OCI-LY3 (cell line): Measurements from ENCODE around the gene SPIN1.

Experiments
- EZH2phosphoT487 ChIP-seq: fragments of 200-600 bp; shearing (Covaris generic); IDR thresholded peaks from 2 replicates; pipeline ENCODE4 v1.6.1; 2018; ENCODE audit warnings: antibody characterized with exemption, mixed run types, low read depth
- TF ChIP-seq, protein P1 (sequence below): fragments of 200-600, 300-600 bp; sonication (generic); IDR thresholded peaks from 2 replicates; pipeline ENCODE4 v1.5.1; 2014; ENCODE audit warnings: antibody characterized with exemption, low read length, low read depth

GRCh38 chr9:88358723-88359122 lies 29.5 kb upstream of the SPIN1 start:
- TF ChIP-seq, protein P1, sequence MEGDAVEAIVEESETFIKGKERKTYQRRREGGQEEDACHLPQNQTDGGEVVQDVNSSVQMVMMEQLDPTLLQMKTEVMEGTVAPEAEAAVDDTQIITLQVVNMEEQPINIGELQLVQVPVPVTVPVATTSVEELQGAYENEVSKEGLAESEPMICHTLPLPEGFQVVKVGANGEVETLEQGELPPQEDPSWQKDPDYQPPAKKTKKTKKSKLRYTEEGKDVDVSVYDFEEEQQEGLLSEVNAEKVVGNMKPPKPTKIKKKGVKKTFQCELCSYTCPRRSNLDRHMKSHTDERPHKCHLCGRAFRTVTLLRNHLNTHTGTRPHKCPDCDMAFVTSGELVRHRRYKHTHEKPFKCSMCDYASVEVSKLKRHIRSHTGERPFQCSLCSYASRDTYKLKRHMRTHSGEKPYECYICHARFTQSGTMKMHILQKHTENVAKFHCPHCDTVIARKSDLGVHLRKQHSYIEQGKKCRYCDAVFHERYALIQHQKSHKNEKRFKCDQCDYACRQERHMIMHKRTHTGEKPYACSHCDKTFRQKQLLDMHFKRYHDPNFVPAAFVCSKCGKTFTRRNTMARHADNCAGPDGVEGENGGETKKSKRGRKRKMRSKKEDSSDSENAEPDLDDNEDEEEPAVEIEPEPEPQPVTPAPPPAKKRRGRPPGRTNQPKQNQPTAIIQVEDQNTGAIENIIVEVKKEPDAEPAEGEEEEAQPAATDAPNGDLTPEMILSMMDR = no peak
- no peak for TF ChIP-seq EZH2phosphoT487
